IPS DF 4.7 (cell line): ENCODE data around the gene SENP1.
"Not testable (repeated sequence)": the region's sequence is repeated elsewhere in the genome, so short reads cannot be mapped to it uniquely, and the experiment has no call there.

Experiments
- DNase-seq: peaks from one replicate; pipeline ENCODE4 v3.0.0-alpha.2; 2013; ENCODE audit warnings: low spot score; ENCODE audit errors: extremely low read depth

SENP1 gene

DNA sequence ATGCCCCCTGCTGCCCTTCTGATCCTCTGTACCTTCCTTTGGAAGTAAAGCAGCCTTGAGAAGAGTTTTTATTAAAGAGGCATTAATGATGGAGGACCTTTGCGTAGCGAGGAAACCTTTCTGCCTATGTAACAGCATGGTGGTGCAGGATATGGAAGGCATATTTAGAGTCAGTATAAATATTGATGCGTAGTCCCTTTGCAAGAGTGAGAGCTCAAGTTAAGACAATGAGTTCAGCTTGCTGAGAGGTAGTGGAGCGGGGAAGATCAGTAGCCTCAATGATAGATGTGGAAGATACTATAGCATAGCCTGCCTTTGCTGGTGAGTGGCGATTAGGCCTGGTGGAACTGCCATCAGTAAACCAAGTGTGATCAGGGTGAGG lies 5.4 kb upstream of the SENP1 start:
- DNase-seq, result not testable (repeated sequence)

DNA sequence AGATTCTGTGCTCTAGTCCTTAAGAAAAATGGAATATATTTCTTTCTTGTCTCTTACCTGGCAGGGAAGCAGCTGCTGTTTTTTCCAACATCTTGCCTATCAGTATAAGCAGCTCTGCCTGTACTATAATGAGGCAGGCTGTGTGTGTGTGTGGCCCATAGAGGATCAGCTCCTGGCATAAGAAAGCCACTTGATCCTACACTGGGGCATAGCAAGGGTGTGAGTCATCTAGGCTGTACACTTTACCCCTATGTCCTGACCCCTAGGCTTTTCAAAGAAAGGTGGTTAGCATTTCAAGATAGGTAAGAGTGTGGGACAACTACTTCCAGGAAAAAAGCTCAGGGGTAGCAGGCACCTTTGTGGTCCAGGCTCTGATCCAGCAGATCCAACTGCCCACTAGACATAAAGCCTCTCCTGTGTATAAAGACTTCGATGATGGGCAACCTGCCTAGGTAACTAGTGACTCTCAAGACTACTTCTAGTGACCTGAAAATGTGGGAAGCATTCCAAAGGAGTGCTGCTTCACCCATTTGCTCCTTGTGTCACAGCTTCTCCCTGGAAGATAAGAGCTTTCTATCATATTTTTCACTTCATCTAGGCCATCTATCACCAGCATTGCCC lies 4.9 kb upstream of the SENP1 start:
- DNase-seq, result no peak

DNA sequence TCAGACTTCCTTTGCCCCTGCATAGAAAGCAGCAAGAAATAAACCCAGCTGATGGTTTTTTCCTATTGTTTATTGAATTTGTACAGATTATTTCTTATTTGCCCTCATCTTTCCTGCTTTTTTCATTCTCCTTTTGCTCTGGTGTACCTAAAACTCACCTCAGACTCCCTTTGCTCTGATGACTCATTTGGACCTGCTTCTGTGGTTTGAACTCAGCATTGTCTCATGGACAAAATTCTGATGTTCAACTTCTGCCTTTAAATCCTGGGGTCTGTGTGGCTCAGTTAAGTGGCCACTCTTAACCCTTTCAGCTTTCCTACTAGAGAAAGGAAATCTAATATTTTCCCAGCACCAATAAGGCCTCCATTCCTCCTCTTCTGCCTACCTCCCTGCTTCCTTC lies 3.5 kb upstream of the SENP1 start:
- DNase-seq, result no peak

DNA sequence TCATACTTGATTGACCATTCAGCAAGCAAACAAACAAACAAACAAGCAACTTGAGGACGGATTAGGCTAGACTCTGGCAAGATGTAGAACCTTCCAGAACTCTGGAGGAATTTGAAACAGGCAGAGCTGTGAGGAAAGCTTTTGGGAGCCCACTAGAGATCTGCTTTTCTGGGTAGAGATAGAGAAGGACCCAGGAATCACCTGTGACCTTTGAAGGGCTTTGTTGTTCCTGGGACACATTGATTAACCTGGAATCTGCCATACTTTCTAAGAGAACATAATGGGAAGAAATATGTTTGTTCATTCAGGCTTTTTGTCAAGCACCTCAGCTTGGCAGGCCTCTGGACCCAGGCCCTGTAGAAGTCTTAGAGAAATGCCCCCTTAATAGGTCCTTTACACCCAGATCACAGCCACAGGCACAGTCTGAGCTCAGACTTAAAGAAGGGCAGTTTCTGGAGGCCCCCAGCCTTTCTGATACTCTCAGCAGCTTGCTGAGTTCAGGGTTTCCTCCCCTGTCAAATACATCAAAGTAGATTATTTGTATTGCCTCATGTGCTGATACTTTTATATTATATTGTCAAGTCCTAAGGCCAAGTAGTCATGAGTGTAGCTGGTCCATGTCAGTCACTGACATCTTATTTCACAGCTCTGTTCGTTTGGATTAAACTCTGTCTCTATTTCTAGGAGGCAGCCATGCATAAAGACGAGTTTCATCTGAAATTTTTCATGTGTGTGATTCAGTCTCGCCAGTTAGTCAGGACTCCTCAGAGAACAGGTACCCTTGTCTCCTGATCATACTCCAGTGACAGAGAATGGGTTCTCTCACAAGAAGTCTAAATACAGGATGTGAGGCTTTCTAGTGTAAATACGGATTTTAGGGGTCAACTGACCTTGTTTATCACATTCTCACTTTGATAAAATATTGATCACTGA lies 1.1 kb upstream of the SENP1 start:
- no peak for DNase-seq

DNA sequence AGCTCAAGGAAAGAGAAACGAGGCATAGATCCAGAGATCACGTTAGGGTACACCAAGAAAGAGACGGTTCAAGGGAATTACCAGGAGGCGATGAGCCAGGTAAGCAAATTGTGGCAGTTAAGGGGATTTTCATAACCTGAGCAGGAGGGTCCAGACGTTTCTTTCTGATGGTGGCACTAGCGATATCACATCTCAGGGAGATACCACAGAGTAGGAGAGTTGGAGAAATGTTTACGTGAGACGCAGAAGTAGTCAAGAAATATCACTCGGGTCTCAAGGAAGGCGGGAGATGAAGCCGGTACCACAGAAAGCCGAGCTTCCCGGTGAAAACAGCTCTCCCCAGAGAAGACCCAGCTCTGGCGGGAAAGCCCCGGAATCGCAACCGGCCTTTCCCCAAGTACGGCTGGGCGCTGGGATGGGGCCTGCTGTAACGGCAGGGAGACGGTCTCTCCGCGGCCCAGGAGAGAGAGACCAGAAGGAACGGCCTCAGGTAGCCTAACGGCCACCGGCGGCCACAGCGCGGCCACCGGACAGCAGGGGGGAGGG lies 485 bp downstream of the SENP1 start:
- no peak for DNase-seq

DNA sequence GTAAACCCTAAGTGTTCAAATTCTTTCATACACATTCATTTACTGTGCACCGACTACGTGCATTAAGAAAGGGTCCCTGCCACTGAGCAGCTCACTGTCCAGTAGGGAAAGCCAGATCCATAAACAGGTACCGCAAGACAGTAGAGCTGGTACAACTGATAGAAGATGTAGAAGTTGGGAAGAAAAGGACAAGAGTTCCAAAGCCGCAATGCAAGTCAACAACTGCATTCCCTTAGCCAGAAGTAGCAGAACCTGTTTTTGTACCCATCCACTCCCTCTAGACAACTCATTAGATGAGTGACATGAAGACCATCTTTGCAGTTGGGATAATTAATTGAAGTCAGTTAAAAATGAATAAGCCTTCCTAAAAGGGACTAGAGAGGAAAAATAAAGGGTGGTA lies 1.3 kb downstream of the SENP1 start:
- no peak for DNase-seq

DNA sequence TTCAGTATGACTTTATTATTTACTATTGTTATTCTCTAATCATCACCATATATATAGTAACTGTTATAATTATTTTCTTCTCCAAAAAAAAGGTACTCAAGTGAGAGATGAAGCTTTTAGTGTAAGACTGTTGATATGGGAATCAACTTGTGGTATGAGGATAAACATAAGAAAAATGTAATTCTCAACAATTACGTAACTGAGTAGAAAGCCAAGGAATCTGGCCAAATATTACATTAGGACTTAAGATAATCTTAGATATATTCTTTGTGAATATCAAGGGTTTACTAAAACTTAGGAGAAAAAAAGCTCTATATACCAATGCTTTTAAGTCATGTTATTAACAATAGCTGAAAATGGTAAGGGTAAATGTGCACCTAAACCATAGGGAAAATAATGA lies 13.3 kb downstream of the SENP1 start:
- no peak for DNase-seq

DNA sequence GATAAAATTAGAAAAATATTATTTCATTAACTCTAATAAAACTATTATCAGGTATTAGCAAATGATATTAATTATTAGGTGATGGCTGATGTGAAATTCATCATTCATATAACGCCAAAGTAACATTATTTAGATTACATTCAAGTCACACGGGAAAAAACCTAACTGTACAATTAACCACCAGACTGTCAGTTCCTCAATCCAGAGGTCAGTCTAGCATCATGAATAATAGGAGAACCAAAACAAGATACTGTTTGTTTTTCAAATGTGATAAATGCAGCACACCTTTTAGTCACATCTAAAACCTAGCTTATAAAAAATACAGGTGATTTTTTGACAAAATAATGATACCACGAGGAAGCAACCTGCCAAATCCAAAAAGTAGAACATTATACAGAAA lies 19.6 kb downstream of the SENP1 start:
- DNase-seq, result no peak

DNA sequence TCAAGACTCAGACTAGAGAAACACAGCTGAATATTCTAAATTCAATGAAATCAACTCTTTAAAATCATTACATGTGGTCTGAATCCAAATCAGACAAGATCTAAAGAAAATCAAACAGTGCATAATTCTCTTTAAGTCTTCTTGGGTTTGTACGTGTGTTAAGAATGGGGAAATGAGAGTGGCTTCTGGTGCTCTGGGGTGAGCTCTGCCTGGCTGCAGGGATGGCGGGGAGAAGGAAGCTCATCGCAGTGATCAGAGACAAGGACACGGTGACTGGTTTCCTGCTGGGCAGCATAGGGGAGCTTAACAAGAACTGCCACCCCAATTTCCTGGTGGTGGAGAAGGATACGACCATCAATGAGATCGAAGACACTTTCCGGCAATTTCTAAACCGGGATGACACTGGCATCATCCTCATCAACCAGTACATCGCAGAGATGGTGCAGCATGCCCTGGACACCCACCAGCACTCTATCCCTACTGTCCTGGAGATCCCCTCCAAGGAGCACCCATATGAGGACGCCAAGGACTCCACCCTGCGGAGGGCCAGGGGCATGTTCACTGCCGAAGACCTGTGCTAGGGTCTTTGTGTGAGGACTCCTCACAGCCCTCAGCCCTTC lies 20.9 kb downstream of the SENP1 start:
- DNase-seq, result no peak

DNA sequence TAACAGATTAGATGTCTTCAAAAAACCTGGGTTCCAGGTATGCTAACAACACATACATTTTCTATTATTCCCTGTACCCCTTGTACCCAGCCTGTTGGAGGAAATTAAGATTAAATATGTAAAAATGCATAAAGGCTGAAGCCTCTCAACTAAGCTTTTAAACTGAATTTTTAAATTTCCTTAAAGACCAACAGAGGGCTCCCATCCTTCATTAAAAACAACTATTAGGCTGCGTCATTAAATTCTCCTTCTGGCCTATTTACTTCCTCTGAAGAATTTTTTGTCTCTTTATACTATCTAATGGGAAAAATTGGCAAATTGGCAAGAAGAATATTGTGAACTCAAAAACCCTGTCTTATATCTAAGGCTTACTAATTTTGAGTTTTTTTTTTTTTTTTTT lies 21.8 kb downstream of the SENP1 start:
- DNase-seq, result no peak

DNA sequence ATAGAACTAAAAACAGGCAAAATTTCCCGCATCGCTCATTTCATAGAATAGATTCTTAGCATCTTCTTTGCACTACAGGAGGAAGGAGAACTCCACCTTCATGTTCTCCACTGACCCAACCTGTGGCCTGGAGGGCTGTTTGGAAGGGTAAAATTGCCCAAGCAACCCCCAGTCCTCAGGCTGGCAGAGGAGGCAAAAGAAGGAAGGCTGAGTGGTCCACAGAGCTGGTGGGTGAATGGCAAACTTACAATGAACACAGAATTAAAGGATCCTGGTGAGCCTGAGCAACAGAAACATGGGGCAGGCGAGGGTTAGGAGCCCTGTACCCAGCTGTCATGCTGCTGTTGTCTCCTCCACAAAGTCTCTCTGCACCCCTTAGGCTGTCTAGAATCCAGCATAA lies 25.1 kb downstream of the SENP1 start:
- no peak for DNase-seq

DNA sequence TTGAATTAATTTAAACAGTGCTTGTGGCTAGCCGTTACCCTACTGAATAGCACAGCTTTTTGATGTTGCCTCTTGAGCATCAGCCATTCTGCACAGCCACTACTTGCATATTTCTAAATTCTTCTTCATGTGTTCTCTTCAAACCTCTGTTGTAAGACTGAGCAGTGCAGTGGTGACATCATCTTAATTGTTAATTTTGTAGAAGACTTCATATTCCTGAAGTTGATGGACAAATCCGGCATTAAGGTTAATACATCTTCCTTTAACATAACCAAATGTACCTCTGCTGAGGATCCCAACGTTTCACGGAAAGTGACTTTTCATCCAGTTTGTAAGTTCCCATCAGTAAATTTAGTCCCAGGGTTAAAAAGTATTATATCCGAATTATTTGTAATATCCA lies 25.6 kb downstream of the SENP1 start:
- DNase-seq, result no peak

DNA sequence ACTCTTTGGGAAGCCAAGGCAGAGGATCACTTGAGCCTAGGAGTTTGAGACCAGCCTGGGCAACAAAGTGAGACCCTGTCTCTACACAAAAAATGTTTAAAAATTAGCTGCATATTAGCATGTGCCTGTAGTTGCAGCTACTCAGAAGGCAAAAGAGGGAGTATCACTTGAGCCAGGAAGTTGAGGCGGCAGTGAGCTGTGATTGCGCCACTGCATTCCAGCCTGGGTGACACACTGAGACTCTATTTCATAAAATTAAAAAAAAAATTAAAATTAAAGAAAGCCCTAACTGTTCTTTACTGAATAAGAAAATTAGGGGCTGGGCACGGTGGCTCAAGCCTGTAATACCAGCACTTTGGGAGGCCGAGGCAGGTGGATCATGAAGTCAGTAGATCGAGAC lies 27.0 kb downstream of the SENP1 start:
- DNase-seq, result no peak

DNA sequence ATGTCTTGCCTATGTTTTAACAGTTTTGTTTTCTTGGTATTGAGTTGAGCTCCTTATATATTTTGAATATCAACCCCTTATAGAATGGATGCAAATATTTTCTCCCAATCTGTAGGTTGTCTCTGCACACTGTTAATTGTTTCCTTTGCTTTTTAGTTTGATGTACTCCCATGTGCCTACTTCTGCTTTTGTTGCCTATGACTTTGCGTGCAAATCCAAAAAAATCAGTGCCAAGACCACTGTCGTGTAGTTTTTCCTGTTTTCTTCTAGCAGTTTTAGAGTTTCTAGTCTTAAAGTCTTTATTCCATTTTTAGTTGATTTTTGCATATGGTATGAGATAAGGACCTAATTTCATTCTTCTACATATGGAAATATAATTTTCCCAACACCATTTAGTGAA lies 28.8 kb downstream of the SENP1 start:
- DNase-seq, result no peak

DNA sequence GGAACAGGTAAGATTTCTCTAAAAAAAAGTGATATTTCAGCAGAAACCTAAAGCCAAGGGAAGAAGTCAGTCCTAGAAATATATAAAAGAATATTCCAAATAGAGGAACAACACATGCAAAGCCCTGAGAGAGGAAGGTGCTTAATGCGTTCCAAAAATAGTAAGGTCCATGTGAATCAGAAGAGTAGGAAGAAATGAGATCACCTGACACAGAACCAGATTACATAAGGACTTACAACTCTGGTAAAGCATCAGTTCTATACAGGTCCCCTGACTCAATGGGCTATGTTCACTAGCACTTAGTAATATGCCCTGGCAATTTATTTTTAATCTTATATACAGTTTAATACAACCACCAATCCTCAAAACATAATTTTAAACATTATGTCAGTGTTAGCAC lies 30.0 kb downstream of the SENP1 start:
- no peak for DNase-seq

DNA sequence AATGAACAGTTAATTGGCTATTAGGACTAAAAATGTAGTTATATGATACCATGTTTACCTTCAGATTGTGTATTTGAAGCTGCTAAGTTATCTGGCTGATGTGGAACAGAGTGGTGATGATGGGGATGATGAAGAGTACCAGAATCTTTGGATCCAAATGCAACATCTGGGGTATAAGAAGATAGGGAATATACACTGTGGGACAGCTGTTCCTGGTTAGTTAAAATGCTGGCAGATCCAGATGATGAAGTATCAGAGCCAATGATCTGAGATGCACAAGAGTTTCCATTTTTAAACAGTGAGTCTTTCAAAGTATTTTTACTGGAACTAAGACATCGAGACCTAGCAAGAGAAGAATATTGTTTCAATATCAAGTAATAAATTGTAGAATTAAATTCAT lies 31.6 kb downstream of the SENP1 start:
- DNase-seq, result no peak

DNA sequence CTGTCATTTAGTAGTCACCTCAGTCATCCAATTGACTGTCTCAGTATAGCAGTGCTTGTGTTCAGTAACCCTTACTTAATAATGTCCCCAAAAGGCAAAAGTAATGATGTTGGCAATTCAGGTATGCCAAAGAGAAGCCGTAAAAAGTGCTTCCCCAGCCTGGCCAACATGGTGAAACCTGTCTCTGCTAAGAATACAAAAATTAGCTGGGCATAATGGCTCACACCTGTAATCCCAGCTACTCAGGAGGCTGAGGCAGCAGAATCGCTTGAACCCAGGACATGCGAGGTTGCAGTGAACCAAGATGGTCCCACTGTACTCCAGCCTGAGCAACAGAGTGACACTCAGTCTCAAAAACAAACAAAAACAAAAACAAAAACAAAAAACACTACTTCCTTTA lies 33.6 kb downstream of the SENP1 start:
- DNase-seq, result no peak

DNA sequence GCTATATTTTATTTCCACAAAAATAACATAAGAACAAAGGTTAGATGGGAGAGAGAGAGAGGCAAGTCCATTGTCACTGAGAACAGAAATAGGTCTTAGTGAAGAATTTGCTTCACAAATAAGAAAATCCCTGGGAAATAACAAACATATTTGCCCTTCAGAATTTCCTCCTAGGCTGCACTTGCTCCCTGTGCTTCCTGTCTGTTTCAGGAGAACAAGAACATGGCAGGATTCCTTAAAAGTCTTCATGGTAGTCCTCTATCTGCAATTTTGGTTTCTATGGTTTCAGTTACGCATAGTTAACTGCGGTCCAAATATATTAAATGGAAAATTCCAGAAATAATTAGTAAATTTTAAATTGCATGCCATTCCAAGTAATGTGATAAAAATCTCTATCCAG lies 34.1 kb downstream of the SENP1 start:
- DNase-seq, result no peak

DNA sequence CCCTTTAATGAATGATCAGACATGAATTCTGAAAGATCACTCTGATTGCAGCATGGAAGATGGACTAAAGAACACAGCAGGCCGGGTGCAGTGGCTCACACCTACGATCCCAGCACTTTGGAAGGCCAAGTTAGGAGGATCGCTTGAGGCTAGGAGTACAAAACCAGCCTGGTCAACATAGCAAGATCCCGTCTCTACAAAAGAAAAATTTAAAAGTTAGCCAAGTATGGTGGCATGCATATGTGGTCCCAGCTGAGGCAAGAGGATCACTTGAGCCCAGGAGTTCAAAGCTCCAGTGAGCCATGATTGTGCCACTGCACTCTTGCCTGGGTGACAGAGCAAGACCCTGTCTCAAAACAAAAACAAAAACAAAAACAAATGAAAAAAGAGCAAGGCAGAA lies 35.1 kb downstream of the SENP1 start:
- DNase-seq, result no peak

DNA sequence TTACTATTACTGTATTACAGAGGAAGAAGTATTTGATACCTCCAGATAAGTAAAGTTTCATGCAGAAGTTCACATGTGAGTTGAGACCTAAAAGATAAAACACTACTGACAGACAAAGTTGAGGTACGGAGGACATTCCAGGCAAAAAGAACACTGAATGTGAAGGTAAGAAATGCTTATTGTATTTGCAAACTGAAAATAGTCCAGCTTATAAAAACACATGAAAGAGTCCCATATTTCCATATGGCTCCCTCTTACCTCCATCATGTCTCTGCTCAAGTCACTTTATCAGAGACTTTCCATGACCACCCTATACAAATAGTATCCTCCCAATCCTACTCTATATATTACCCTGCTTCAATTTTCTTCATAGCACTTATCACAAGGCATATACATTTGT lies 35.8 kb downstream of the SENP1 start:
- DNase-seq, result no peak

DNA sequence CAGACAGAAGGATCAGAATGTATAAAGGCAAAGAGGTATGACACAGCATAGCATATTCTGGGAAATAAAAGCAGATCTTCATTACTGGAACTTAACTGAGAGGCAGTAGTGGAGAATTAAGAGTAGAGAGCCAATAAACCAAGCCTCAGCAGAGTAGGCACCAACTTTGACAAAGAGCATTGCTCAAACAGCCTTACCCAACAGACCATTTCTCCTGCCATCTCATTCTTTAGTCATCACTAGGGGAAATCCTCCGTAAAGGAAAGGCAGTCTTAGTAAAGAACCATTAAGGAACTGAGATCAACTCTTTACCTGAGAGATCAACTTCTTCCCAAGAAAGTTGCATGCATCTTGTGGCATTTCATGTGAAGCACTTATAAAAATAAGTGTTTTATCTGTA lies 36.6 kb downstream of the SENP1 start:
- no peak for DNase-seq

DNA sequence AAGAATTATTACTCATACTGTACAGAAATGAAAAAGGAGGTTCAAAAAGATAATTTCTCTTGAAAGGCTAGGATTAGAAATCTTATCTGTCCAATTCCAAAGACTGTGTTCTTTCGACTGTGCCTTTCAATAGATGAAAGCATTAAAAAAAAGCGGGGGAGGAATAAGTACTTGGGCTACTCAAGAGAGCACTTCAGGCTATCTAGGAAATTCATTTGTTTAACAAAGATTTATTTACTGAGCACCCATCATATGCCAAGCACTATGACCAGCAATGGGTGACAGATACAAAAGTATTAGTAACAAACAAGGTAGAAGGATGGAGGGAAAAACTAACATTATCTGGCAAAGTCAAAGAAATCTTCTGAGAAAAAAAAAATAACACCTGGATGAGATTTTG lies 37.4 kb downstream of the SENP1 start:
- DNase-seq, result no peak
